ENCODE results near the gene HNF4A.

DNA sequence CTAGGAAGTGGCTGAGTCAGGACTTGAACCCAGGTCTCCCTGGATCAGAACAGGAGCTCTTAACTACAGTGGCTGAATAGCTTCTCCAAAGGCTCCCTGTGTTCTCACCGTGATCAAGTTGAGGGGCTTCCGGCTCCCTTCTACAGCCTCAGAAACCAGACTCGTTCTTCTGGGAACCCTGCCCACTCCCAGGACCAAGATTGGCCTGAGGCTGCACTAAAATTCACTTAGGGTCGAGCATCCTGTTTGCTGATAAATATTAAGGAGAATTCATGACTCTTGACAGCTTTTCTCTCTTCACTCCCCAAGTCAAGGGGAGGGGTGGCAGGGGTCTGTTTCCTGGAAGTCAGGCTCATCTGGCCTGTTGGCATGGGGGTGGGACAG, 75.6 kb downstream of the HNF4A start:
- no peak for TF ChIP-seq EZH2phosphoT487 (IDR thresholded peaks at IDR 0.05; ENCODE audit: borderline replicate concordance, low read depth, low read length)
- TF ChIP-seq, protein P1, sequence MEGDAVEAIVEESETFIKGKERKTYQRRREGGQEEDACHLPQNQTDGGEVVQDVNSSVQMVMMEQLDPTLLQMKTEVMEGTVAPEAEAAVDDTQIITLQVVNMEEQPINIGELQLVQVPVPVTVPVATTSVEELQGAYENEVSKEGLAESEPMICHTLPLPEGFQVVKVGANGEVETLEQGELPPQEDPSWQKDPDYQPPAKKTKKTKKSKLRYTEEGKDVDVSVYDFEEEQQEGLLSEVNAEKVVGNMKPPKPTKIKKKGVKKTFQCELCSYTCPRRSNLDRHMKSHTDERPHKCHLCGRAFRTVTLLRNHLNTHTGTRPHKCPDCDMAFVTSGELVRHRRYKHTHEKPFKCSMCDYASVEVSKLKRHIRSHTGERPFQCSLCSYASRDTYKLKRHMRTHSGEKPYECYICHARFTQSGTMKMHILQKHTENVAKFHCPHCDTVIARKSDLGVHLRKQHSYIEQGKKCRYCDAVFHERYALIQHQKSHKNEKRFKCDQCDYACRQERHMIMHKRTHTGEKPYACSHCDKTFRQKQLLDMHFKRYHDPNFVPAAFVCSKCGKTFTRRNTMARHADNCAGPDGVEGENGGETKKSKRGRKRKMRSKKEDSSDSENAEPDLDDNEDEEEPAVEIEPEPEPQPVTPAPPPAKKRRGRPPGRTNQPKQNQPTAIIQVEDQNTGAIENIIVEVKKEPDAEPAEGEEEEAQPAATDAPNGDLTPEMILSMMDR (conservative IDR thresholded peaks at IDR 0.05; ENCODE audit: low read length), result no peak

All from OCI-LY7 (cell line).